ENCODE results near the gene HINFP.

Gene HINFP, protein sequence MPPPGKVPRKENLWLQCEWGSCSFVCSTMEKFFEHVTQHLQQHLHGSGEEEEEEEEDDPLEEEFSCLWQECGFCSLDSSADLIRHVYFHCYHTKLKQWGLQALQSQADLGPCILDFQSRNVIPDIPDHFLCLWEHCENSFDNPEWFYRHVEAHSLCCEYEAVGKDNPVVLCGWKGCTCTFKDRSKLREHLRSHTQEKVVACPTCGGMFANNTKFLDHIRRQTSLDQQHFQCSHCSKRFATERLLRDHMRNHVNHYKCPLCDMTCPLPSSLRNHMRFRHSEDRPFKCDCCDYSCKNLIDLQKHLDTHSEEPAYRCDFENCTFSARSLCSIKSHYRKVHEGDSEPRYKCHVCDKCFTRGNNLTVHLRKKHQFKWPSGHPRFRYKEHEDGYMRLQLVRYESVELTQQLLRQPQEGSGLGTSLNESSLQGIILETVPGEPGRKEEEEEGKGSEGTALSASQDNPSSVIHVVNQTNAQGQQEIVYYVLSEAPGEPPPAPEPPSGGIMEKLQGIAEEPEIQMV

DNA sequence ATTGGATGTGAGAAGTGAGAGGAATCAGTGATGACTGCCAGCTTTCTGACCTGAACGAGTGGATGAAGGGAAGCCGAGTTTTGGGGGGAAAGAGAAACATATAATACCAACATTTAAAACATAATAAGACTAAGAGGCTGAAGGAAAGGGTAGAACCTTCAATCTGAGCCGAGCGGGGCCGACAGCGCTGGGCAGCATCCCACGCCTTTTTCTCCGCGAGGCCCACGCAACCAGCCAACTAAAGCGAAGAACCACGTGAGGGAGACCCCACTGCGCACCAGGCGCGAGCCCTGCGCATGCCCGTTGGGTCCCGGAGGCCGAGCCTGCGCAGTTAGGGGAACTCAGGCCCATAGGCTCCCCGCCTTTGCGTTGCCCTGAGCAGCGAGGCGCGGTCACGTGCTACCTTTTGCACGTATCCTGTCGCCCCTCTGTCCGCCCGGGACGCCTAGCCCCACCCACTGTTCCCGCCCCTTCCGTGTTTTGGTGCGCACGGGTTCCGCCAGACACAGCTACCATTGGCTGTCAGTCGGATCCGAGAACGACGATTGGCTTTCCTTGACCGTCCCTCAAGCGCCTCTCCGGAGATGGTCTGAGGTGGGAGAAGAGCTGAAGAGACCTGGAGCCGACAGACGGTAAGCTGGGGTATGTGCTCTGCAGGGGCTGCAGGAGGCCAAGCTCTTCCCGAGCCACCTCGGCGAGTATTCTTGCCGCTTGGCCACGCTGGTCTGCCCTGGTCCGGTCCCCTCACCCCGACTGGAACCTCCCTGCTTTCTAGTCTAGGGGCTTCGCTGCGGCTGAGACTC is at the start of gene HINFP:
Gene HINFP, plus strand, starts transcription at position 573 of the 803 bp plus-strand sequence. CDS start 5,365 bp downstream, outside the sequence.
- peak; percentile 99 for DNase-seq

DNA sequence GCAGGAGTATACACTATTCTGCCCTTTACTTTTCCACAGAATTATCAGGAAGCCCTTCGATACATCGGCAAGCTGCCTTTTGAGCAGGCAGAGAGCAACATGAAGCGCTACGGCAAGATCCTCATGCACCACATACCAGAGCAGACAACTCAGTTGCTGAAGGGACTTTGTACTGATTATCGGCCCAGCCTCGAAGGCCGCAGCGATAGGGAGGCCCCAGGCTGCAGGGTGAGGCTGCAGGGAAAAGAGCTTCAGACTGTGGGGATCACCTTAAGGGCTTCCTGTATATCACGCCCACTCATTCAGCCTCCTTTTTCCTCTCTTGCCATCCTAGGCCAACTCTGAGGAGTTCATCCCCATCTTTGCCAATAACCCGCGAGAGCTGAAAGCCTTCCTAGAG is 43.5 kb upstream of the HINFP start:
- DNase-seq = no peak

DNA sequence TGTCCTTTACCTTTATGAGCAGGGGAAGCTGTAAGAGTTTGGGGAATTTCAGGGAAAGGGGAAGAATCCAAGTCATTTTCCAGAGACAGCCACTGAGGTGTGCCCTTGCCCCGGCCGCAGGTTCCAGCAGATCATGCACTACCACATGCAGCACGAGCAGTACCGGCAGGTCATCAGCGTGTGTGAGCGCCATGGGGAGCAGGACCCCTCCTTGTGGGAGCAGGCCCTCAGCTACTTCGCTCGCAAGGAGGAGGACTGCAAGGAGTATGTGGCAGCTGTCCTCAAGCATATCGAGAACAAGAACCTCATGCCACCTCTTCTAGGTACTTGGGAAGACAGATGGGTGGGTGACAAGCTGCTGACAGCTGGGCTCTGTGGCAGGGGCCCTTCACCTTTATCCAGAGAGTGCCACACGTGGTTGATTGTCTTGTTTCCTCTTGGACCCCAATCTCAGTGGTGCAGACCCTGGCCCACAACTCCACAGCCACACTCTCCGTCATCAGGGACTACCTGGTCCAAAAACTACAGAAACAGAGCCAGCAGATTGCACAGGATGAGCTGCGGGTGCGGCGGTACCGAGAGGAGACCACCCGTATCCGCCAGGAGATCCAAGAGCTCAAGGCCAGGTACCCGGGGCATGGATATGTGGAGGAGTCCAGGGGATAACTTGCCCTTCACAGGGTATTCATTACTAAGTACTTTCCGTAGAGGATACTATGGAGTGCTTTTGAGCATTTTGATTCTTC is 42.5 kb upstream of the HINFP start:
- no peak for DNase-seq

DNA sequence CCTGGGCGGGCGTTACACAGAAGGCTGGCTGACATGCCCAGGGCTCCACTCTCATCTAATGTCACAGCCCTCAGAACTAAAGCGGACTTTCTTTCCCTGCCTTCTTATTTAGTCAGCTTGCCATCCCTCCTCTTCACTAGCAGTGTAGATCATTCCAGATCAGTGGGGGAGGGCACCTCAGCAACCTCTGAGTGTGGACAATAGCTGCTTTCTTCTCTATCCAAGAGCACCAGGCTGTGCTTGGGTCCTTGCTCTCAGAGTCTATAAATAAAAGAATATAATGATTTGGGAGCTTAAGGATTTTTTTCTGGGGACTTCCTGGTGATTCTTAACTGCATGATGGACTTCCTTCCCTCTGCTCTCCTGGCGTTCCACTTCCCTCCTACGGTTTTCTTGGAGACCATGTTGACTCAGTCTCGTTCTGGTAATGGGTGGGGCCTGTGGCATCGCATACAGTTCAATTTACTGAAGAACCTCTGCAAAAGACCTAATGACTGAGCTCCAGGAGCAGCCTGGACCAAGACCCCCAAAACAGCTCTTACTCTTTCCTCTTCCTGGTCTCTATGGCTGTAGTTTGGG is 39.6 kb upstream of the HINFP start:
- DNase-seq = no peak

DNA sequence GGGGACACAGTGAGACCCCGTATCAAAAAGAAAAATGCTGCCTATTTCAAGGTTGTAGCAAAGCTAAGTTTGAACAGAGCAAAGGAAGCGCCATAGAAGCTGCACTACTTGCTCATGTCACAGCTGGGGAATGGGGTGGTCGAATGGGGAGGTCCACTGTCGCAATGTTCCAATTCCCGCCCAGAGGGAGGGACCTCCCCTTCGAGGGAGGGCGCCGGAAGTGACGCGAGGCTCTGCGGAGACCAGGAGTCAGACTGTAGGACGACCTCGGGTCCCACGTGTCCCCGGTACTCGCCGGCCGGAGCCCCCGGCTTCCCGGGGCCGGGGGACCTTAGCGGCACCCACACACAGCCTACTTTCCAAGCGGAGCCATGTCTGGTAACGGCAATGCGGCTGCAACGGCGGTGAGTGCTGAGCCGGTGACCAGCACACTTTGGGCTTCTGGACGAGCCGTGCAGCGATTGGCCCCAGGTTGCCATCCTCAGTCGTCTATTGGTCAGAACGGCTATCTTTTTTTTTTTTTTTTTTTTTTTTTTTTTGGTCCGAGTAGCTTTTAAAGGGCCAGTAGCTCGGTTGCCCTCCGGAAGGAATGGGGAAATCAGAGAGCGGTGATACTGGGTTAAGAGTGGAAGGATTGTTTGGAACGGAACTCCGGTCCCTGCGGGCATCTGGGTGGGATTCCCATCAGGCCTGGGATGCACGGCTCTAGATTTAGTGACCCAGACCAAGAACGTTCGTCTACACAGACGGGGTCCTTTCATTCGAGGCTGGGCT is 36.5 kb upstream of the HINFP start, which contains the start of gene HMBS:
Gene HMBS, plus strand, starts transcription at position 219 of the 774 bp plus-strand sequence. Its CDS starts 153 bp downstream, at position 372.
- peak; percentile 86 for DNase-seq

DNA sequence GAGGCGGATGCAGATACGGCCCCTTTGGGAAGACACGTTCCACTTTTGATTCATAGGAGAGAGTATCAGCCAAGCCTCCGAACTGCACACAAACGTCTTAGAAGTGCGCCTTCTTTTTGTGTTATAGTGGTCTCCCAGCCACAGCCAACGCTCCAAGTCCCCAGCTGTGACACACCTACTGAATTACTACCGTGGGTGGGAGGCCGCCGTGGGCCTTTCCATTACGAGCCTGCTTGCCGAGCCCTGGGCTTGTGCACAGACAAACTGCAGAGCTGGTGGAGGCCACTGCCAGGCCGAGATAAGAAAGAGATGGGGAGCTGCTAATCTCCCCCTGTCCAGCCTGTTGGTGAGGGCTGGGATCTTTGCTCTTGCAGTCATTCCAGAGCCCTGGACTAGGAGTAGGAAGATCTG is 35.9 kb upstream of the HINFP start:
- peak; percentile 31 for DNase-seq

DNA sequence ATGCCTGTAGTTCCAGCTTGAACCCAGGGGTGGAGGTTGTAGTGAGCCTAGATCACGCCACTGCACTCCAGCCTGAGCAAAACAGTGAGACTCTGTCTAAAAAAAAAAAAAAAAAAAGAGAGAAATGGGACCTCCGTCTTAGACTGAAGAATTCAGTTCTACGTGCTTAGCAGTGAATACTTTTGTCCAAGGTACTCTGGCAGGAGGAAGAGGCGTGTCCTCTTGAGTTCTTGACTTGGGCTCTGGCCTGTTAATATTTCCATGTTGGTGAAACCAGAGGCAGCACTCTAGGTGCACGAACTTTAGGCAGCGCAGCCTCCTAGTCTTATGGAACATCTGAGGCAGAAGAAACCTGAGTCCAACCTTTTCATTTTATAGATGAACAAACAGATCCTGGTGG is 34.3 kb upstream of the HINFP start:
- DNase-seq = no peak

DNA sequence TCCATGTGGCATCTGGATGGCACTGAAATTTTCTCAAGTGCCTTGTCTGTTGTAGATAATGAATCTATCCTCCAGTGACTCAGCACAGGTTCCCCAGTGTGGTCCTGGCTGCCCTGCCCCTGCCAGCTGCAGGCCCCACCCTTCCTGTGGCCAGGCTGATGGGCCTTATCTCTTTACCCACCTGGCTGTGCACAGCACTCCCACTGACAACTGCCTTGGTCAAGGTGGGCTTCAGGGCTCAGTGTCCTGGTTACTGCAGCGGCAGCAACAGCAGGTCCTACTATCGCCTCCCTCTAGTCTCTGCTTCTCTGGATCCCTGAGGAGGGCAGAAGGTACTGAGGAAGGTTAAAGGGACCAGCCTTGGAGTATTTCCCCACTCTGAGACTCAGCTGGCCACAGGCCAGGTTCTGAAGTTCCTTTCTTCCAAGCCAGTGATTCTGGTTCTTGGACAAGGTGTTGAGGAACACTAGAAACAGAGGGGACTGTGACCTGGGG is 33.6 kb upstream of the HINFP start:
- DNase-seq = no peak

DNA sequence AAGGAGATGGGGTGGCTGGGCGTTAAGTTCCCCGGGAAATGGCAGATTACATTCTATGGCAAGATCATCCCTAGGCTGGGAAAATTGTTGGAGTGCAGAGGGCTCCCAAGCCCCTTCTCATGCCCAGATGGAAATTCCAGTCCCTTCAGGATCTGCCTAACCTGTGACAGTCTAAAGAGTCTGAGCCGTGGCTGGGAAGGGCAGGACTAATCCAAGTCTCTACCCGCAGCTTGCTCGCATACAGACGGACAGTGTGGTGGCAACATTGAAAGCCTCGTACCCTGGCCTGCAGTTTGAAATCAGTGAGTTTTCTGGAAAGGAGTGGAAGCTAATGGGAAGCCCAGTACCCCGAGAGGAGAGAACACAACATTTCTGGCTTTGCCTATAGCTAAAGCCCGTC is 33.0 kb upstream of the HINFP start:
- DNase-seq = no peak

DNA sequence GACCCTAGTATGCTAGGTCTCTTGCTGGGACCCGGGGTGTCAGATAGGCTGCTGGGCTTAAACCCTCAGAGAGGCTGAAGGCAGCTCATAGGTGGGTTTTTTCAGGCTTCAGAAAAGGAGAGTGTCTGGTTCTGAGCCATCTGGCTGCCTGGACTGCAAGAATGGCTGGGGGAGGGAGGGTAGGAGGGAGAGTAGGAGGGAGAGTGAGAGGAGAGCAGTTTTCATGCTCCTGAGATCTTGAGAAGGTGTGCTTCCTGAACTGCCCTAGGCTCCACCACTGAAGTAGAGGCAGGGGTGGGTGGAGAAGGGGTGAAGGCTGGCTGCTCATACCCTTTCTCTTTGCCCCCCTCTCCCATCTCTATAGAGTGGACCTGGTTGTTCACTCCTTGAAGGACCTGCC is 32.1 kb upstream of the HINFP start:
- no peak for DNase-seq

DNA sequence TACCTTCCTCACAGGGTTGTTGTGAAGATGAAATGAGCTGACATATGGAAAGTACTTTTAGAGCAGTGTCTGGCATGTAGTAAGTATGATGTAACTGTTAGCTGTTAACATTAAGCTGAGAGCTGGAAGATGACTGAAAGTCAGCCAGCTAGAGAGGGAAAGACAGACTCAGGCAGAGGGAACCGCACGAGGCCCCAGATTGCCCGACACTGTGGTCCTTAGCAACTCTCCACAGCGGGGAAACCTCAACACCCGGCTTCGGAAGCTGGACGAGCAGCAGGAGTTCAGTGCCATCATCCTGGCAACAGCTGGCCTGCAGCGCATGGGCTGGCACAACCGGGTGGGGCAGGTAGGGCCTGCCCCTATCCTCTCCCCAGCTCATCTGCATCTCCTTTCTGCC is 30.2 kb upstream of the HINFP start:
- no peak for DNase-seq

DNA sequence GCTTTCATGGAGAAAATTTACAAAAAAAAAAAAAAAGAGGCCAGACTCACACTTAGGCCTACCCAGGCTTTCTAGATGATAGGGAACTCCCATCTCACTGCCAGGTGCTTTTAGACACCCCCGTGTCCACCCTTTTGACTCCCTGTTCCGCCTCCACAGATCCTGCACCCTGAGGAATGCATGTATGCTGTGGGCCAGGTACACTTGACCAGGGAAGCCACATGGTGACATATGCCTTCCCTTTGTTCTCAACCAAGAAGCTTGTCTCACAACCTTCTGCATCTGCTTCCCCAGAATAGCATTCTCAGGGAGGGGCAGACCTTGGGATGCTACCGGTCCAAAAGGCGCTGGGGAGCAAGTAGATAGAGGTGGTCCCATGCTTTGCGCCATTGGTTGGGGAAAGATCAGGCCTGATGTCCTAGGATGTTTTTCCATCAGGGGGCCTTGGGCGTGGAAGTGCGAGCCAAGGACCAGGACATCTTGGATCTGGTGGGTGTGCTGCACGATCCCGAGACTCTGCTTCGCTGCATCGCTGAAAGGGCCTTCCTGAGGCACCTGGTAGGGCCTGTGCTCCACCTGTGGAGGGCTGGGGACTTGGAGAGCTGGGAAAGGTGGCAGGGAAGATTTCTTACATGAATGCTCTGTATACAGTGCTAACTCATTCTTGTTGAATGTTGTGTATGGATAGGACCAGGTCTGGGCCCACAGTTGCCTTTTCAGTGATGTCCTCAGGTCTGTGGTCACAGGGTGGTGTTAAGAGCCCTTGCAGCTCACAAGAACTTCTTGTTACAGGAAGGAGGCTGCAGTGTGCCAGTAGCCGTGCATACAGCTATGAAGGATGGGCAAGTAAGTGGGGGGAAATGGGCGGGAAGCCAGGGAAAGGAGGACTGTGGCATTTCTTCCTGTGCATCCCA is 29.2 kb upstream of the HINFP start:
- no peak for DNase-seq

DNA sequence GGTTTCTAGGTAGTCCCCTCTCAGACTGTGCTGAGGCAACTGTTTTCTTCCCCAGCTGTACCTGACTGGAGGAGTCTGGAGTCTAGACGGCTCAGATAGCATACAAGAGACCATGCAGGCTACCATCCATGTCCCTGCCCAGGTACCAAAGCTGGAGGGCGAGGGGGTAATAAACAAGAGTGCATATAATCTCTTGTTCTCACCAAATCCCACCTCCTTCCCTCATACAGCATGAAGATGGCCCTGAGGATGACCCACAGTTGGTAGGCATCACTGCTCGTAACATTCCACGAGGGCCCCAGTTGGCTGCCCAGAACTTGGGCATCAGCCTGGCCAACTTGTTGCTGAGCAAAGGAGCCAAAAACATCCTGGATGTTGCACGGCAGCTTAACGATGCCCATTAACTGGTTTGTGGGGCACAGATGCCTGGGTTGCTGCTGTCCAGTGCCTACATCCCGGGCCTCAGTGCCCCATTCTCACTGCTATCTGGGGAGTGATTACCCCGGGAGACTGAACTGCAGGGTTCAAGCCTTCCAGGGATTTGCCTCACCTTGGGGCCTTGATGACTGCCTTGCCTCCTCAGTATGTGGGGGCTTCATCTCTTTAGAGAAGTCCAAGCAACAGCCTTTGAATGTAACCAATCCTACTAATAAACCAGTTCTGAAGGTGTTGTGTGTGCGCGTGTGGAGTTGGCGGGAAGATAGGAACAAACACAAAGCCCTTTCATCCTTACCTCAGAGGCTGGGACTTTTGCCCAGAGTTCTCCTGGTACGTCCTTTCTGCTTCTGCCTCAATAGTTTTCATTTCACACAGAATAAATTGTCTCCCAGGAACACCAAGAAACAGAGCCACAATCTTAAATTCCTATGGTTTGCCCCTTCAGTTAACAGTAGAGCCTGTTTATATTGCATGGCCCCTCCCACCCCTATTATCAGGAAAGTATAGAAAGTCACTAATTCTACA is 28.2 kb upstream of the HINFP start:
- DNase-seq = no peak

DNA sequence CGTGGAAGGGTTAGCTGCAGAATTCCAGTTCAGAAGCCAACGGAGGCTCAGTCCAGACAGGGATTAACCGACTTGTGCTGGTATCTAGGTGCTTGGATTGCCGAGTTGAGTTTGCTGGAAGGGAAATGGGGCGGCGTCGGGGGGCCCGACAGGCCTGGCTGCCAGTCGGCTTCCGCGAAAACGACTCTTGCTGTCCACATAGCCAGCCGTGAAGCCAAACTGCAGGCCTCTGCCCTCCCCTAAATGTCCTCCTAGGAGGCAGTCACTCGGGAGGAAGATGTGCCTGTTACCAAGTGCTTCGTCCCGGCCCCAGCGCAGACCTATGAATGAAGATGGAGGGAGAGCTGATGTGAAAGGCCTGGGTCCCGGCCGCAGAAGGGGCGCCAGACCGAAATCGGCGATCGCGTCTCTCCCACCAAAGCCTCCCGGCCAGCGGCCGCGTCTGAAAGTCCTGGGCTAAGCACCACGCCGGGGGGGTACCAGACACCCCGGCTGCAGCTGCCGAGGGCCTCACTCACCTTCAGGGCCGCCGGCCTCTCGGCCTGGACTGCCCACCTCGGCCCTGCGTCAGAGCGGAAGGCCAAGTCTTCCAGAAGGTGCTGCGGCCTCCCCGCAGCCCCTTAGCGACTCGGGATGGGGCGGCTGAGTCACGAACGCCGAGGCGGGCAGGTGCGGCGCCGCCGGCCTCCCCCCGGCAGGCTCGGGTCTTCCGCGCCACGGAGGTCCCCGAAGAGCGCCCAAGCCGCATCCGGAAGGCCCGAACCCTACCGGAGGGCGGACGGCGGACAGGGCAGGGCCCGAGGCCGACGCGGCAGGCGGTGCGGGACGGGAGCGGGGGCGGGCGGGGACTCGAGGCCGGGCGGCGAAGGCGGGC is 27.2 kb upstream of the HINFP start:
- peak; percentile 45 for DNase-seq

DNA sequence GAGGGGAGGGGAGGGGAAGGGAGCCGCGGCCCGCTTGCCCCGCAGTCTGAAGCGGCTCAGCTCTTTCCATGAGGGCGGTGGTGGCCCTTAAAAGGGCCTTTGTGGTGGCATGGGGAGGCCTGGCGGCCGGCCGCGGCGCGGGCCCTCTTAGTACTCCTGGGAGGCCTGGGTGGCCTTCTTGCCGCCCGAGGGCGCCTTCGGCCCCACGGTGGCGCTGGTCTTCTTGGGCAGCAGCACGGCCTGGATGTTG is 26.6 kb upstream of the HINFP start:
- DNase-seq = no peak

DNA sequence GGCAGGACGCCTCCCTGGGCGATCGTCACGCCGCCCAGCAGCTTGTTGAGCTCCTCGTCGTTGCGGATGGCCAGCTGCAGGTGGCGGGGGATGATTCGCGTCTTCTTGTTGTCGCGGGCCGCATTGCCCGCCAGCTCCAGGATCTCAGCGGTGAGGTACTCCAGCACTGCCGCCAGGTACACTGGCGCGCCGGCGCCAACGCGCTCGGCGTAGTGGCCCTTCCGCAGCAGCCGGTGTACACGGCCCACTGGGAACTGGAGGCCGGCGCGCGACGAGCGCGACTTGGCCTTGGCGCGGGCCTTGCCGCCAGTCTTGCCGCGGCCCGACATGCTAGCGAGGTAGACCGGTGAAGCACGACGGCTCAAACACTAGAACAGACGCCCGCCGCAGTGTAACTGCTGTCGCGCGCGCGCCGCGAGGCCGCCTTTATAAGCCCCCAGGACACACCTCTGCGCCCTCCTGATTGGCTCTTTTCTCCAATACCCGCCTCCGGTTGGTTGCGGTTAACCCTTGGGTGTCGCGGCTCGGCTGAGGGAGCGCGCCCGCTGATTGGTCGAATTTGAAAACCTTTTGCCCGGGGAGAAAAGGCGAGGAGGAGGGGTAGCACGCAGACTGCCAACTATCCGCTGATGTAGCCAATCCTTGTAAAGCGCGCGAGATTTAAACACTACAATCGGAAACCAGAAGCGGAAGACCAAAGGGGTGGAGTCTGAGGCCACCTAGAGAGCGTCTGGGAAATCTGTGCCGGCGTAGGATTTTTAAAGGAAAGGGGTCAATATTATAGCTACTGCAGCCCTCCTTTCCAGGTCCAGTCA is 26.1 kb upstream of the HINFP start:
- DNase-seq = peak; percentile 99

DNA sequence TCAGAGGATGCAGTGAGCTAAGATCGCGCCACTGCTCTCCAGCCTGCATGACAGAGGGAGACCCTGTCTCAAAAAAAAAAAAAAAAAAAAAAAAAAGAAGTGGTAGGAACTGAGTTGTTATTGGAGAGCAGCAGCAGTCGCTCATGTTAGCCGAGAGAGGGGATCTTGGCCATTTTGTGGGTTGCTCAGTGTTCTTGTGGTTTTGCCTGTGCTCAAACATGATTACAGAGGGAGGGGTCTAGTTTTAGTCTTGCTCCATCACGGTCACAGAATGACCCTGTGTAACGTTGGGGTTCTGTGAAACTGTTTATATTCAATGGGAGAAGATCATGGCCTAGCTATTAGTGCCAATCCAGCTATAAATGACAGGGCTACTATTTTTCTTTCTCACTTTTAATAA is 21.7 kb upstream of the HINFP start:
- no peak for DNase-seq

Data from activated CD4-positive, alpha-beta T cell treated with anti-CD3 and anti-CD28 coated beads for 1 hour (primary cell).